Smooth muscle cell of the brain vasculature (primary cell): Measurements from ENCODE around the gene IQSEC1.

Experiments
- DNase-seq: peaks from one replicate; pipeline ENCODE4 v3.0.0-alpha.2; 2012; ENCODE audit warnings: low read depth, low spot score

Gene IQSEC1

DNA sequence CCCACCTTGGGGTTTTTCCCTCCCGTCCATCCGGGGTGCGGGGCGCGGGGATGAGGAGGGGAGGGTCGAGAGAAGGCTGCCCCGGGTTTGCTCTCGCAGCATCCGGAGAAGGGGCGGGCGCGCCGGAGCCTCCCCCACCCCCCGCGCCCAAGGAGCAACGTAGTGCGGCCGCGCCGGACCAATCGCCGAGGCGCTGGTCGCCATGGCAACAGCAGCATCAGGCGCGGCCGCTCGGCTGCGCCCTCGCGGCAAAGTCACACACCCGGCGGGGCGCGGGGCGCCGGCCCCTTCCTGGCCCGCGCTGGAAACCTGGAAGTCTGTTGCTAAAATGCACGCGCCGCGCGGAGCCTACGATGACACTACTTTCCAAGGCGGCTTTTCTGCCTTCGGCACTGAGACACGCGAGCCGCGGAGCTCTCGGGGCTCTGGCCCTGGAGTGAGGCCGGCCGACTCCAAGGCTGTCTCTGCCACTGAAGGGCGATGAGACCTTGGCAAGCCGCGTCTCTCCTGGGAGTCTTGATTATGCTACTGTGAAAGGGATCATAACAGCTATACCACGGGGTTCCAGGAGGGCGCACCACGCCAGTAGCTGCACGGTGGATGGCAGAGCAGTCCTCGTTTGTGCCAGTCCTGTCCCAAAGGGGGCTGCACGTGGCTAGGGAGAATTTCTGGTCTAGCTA, at the start of gene IQSEC1:
TSS of gene IQSEC1 (minus strand) at position 104 of the 680 bp plus-strand sequence. CDS start 415 bp downstream, outside the sequence.
- no peak for DNase-seq

DNA sequence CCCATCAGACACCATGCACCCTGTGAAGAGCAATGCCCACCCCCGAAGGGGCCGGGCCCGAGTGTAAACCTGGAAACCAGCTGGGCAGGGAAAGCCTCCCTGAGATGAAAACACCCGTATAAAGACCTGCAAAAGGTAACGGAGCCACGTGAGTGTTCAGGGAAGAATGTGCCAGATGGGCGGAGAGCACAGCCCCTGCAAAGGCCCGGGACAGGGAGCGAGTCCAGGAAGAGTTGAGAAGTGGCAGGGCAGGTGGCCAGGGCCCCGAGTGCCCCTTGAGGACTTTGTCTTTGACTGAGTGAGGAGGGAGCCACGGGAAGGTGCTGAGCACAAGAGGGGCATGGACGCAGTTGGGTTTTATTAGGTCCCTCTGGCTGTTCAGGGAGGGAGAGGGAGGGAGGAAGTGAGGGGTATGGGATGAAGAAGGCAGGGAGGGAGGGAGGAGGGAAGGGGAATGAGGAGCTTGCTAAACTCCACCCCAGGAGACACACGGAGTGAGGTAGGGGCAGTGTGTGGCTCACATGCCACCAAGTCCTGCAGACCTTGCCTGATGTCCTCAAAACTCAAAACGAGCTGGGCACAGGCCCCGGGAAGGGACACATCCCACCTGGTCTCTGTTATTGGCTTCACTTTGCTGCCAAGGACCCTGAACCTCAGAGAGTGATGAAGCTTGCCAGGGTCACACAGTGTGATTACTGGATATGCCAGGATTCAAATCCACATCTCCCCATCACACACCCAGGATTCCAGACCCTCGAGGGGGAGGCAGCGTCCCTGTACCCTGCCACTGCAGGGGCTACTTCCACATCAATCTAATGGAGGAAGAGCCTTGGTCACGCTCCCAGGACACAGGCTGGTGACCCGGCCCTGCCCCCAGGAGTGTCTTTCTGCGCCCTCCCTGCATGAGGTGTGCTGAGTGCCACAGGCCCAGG, 49.1 kb upstream of the IQSEC1 start:
- no peak for DNase-seq

GRCh38 chr3:13121553-13122001, 48.3 kb upstream of the IQSEC1 start:
- DNase-seq = no peak

DNA sequence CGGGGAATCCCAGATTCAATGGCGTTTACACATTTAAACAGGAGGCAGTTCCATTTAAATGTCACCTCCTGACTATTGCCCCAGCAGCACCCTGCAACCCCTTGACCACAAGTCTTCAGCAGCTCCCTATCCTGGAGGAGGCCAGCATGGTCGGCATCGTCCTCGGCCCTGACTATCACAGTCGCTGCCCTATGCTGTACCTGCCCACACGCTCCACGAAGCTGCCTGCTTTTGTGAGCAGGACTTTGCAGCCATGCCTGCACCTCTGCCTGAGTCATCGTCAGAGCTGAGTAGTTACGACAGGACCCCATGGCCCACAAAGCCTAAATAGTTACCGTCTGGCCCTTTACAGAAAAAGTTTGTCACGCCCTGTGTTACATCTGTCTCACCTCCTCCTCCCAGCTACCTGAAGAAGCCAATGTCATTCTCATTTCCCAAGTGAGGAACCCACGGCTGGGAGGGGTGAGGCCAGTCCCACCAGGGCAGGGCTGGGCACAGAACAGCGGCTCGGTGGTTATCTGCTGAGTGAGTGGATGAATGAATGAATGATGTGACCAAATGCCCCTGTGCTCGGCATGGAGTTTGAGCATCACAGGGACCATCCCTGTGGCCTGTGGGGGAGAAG, 47.8 kb upstream of the IQSEC1 start:
- no peak for DNase-seq

GRCh38 chr3:13120289-13120927, 47.2 kb upstream of the IQSEC1 start:
- DNase-seq = no peak

- DNase-seq = no peak
Measured at GRCh38 chr3:13119471-13120220, 46.4 kb upstream of the IQSEC1 start.

GRCh38 chr3:13116426-13116825, 43.2 kb upstream of the IQSEC1 start:
- no peak for DNase-seq

DNA sequence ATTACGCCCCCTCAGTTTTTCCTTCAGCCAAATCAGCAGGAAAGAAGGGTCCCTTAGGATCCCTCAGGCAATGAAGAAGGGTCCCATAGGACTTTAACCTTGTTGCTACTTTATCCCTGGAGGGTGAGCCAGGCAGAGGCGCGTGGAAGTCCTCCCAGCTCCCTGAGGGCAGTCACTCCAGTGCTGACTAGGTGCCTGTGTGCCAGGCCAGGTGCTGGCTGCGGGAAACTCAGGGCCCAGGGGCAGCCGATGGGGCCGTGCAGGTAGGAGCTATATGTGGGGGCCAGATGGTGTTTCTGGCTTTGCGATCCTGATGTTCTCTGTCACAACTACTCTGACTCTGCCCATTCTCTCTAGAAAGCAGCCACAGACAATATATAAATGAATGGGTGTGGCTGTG, 42.8 kb upstream of the IQSEC1 start:
- no peak for DNase-seq

- DNase-seq = no peak
Measured at GRCh38 chr3:13115576-13115910, 42.3 kb upstream of the IQSEC1 start.

DNA sequence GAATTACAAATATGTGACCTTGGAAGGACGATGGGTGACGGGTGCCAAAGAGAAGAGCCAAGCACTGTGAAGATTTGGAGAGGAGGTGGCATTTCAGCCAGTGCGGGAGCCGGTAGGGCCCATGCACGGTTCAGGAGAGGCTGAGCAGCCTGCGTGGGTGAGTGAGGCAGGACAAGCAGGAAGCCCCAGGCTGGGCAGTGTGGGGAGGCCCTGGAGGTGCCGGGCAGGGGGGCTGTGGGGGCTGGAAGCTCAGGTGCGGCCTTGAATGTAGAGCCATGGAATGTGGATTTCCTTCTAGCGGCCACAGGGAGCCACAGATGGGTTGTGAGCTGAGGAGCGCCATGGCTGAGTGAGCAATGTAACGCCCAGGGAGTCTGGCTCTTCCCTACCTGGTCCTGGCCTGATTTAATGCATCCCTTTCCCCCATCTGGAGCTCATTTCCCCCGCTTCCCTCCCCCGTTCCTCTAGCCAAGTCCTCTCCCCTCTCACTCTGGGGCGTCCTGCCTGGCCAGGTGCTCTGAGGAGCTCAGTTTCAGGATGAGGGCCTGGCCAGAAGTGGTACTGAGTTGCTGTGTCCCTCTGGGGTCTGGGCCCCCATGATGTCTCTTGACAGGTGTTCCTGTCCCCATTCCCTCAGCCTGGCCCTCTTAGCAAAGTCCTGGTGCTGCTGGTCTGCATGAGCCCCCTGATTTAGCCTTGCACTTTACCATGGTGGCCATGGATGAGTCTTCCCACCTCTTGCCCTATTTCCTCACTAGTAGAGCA, 41.8 kb upstream of the IQSEC1 start:
- no peak for DNase-seq

- DNase-seq = no peak
Measured at GRCh38 chr3:13113346-13114330, 40.4 kb upstream of the IQSEC1 start.

DNA sequence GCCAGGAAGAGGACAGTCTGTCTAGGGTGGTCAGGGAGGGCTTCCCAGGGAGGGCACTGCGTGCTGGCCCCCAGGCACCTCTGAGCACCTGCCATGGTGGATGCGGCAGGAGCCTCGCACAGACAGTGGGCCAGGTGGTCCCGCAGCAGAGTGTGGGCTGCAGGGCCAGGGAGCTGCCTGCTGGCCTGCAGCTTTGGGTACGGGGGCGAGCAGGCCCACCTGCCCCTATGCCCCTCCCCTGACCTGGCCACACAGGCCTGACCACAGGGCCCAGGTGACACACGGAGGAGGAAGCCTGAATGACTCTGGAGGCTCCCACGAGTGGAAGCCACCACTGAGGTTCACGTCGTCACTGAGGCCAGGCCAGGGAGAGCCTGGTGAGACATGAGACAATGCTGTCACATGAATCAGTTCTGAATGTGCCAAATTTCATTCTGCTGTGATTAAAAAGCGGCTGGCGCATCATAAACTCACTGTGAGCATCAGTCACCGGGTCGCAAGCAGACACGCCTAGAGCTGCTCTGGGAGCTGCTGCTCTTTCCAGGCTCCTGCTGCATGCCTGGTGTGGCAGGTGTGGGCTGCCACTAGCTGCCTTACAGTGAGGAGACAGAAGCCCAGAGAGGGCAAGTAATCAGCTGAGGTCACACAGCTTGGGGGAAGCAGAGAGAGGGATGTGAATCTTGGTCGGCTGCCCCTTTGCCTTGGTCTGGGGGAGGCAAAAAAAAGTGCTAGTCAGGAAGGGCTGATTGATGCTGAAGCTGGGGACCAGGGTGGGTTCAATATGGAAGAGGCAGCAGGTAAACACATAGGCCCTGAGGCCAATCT, 39.5 kb upstream of the IQSEC1 start:
- no peak for DNase-seq

DNA sequence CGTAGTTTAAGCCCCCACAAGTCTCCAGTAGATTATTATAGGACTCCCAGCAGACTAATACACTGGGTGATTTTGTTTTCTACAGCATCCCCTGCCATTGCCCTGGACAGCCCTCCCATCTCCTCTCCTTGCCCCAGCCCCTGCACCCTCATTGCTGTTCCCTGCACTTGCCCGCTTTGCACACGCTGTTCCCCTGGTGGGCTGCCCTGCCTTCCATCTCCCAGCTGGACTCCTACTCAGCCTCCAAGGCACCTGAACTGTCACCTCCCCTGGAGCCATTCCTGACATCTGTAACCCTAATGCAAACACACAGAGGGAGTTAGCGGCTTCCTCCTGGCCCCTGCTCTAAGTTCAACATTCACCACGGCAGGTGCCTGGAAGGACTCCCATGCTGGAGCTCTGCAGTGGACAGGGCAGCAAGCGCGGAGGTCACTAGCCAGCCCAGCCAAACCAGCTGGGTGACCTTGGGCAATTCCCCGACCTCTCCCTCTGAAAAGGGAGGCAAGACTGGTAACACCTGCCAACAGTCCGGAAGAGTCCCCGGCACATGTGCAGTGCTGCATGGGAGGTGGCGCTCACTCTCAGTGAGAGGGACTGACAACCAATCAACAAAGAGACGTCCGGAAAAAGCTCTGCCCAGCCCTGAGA, 38.8 kb upstream of the IQSEC1 start:
- DNase-seq = no peak

GRCh38 chr3:13111173-13111872, 38.1 kb upstream of the IQSEC1 start:
- DNase-seq = no peak

- no peak for DNase-seq
Measured at GRCh38 chr3:13110678-13111116, 37.5 kb upstream of the IQSEC1 start.

DNA sequence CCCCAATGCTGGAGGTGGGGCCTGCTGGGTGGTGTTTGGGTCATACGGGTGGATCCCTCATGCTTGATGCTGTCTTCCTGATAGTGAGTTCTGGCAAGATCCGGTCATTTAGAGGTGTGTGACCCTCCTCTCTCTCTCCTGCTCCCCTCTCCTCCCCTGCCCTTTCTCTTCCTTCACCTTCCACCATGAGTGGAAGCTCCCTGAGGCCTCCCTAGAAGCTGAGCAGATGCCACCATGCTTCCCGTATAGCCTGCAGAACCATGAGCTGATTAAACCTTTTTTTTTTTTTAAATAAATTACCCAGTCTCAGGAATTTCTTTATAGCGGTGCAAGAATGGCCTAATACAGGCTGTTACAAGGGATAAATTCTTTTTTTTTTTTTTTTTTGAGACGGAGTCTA, 36.3 kb upstream of the IQSEC1 start:
- DNase-seq = no peak

DNA sequence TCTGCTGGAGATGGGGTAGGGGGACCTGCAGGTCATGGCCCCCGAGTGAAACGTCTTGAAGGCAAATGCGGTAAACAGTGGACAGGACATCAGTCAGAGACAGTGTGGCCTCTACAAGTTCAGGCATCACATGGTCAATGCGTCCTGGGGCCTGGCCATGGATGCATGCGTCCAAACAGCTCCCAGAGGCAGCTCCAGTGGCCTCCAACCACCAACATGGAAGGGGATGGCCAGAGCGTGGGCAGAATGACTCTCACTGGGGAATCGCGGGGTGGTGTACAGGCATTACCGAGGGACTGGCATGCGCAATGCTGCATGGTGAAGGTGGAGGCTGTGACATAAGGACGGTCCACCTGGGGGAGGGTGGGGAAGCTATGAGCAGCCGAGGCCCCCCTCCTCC, 35.6 kb upstream of the IQSEC1 start:
- DNase-seq = no peak
